ENCODE measurements around the gene OR8B3.
"Not testable (repeated sequence)": the region's sequence is repeated elsewhere in the genome, so short reads cannot be mapped to it uniquely, and the experiment has no call there.

OR8B3 gene, protein sequence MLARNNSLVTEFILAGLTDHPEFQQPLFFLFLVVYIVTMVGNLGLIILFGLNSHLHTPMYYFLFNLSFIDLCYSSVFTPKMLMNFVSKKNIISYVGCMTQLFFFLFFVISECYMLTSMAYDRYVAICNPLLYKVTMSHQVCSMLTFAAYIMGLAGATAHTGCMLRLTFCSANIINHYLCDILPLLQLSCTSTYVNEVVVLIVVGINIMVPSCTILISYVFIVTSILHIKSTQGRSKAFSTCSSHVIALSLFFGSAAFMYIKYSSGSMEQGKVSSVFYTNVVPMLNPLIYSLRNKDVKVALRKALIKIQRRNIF

GRCh38 chr11:124398924-124399323 is at the start of gene OR8B3:
Gene OR8B3, minus strand, starts transcription at chr11:124399024. Its CDS starts 1,673 bp downstream, at chr11:124397351.
- no peak for DNase-seq

- no peak for DNase-seq
These were observed 48.1 kb upstream of the OR8B3 start for GRCh38 chr11:124446916-124447315.

GRCh38 chr11:124445646-124446150 is 46.9 kb upstream of the OR8B3 start, which contains the start of gene OR8B8:
Gene OR8B8, minus strand, starts transcription at chr11:124445696. Its CDS starts 4,611 bp downstream, at chr11:124441085.
- no peak for DNase-seq

GRCh38 chr11:124442847-124443246 is 44.0 kb upstream of the OR8B3 start:
- no peak for DNase-seq

DNA sequence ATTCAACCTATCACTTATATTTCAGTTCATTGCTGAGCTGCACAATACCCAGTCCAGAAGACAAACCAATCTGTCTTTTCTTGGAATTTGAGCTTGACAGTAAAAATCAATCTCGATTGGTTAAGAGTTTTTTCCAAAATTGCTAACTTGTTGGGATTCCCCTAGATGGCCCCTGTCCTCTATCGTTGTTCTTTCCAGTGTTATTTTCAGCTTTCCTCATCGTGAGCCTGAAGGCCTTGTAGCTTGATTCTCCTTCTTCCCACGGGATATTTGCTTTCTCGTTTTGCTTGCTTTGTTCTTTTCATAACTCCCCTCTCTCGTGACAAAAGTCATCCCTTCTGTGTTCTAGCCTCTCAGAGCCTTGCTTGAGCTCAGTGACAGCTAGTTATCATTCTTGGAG is 43.6 kb upstream of the OR8B3 start:
- no peak for DNase-seq

GRCh38 chr11:124441519-124441918 is 42.7 kb upstream of the OR8B3 start:
- no peak for DNase-seq

GRCh38 chr11:124441081-124441480 is 42.3 kb upstream of the OR8B3 start:
- DNase-seq: no peak

DNA sequence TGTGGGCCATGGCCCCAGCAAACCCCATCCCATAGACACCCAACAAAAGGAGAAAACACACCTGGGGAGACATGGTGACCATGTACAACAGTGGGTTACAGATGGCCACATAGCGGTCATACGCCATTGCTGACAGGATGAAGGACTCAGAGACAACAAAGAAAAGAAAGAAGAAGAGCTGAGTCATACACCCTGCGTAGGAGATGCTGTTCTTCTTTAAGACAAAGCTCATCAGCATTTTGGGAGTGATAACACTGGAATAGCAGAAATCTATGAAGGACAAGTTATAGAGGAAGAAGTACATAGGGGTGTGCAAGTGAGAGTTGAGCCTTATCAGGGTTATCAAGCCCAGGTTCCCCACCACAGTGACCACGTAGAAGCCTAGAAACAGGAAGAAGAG is 41.8 kb upstream of the OR8B3 start:
- no peak for DNase-seq

- no peak for DNase-seq
These were observed 35.9 kb upstream of the OR8B3 start for GRCh38 chr11:124434699-124435098.

- DNase-seq: no peak
These were observed 30.8 kb upstream of the OR8B3 start for GRCh38 chr11:124429599-124429998.

DNA sequence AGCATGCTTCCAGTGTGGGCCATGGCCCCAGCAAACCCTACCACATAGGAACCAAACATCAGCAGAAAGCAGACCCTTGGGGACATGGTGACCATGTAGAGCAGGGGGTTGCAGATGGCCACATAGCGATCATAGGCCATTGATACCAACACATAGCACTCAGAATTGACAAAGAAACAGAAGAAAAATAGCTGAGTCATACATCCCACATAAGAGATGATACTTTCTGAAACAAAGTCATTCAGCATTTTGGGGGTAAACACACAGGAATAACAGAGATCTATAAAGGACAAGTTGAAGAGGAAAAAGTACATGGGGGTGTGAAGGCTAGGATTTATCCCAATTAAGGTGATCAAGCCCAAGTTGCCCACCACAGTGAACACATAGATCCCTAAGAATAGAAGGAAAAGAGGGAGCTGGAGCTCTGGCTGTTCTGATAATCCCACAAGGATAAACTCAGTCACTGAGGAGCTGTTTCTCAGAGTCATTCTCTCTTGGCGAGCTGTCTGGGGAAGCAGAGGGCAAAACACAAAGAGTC is 25.6 kb upstream of the OR8B3 start, which contains the start of gene OR8B4:
Gene OR8B4, minus strand, starts transcription at position 488 of the 538 bp plus-strand sequence. Its CDS starts 0 bp downstream, at position 488.
- DNase-seq: no peak

- no peak for DNase-seq
These were observed 22.2 kb upstream of the OR8B3 start for GRCh38 chr11:124421043-124421442.

DNA sequence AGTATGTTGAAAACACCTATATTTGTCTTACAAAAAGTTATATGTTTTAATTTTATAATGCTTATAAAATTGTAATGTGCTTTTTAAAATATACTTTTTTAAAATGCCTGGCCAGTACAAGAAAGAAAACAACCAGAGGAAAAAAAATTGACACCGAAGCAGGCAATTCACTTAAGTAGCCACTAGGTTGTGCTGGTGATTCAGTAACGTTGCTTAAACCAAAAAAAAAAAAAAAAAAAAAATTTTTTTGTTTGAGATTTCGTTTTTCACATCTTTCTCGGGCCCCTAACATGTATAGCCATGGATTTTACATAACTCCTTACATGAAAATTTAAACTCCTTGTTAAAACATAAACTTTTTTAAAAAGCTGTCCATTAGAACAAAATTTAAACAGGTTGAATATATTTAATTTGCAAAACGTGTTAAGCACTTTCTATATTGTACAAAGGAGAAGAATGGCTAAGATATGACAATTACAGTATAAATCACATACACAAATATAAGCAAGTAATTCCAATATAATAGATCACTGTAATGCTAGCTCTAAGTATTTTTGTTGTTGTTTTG is 16.6 kb upstream of the OR8B3 start:
- peak in 1 of 2 donors; percentile 17 for DNase-seq

- DNase-seq: no peak
These were observed 11.1 kb upstream of the OR8B3 start for GRCh38 chr11:124409906-124410305.

DNA sequence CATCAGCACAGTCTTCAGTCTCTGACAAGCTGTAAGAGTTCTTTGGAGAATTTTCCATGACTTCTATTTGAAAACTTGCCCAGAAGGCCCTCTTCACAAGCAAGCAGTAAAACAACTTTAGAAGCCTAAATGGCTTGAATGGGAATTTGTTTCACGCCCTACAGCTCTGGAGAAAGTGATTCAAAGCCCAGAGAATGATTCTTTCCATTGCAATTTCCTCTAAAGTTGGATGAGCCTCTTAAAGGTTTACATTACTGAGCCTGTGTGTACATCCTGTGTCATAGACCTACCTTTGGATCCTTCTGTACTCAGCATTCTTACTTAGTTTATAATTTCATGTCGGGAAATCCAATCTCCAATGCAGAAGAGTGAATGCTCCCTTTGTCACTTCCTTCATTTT is 6.8 kb upstream of the OR8B3 start:
- no peak for DNase-seq

DNA sequence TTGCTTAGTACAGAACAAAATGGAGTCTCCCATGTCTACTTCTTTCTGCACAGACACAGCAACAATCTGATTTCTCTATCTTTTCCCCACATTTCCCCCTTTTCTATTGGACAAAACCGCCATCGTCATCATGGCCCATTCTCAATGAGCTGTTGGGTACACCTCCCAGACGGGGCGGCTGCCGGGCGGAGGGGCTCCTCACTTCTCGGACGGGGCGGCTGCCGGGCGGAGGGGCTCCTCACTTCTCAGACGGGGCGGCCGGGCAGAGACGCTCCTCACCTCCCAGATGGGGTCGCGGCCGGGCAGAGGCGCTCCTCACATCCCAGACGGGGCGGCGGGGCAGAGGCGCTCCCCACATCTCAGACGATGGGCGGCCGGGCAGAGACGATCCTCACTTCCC is 4.4 kb upstream of the OR8B3 start:
- DNase-seq: not testable (repeated sequence)

DNA sequence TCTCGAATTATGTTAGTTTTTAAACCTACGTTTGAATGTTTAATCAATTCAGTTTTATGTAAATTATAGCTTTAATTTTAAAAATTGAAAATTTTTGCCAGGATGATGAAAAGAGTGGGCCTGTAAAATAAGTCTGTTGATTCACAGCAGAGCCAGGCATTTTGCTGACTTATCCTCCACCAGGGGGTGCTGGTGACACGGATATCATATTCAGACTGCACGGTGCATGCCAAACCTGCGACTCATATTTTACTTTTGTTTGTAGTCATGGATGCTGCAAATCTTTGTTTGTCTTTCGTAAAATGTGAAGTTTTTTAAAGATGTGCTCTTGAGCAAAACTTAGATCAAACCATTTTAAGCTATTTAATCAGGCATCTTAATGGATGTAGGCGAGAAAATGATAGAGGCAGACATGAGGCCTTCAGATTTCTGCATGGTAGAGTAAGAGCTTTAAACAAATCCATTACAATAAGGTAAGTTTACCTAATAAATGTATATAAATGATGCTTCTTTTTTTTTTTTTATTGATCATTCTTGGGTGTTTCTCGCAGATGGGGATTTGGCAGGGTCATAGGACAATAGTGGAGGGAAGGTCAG is 3.6 kb upstream of the OR8B3 start:
- DNase-seq: peak; percentile 21 to 30

DNA sequence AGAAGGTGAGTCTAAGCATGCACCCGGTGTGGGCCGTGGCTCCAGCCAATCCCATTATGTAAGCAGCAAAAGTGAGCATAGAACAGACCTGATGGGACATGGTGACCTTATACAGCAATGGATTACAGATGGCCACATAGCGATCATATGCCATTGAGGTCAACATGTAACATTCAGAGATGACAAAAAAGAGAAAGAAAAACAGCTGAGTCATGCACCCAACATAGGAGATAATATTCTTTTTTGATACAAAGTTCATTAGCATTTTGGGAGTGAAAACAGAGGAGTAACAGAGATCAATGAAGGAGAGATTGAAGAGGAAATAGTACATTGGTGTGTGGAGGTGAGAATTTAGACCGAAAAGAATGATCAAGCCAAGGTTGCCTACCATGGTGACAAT is 2.0 kb downstream of the OR8B3 start:
- DNase-seq: not testable (repeated sequence)

DNA sequence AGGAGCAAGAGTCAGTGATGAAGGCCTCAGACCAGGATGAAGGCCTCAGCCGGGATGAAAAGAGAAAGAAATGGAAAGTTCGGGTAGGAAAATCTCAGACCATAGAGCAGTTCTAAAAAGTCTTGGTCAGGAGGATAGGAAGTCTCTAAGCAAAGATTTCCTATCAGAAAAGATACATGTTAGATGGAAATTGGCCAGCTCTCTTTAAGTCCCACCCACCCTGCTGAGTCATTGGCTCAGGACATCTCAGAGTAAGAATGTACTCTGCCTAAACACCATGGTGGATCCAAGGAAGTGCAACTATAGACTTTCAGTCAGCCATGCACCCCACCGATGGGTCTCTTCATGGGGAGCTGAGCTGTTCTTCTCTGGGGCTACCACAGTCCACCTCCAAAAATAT is 4.4 kb downstream of the OR8B3 start:
- no peak for DNase-seq

DNA sequence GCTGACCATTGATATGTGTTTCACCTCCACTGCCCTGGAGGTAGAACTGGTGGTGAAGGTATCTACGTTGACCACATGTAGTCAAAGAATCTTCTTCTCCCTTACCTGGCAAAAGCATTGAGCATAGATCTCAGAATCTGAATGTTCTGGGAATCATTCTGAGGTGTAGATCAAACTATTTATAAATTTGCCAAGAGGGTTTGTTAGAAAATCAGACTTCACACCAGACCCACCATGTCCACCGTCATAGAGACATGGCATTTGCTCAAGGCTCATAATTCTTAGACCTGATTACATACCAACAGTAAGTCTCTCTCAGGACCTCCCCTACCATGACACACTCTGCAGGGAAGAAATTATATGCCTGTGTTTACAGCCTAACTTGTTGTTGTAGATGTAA is 14.4 kb downstream of the OR8B3 start, which contains the start of gene OR8B2:
Gene OR8B2, minus strand, starts transcription at position 101 of the 400 bp plus-strand sequence. CDS start 1,156 bp downstream, outside the sequence.
- DNase-seq: no peak

GRCh38 chr11:124382857-124383256 is 16.0 kb downstream of the OR8B3 start:
- DNase-seq: not testable (repeated sequence)

- no peak for DNase-seq
These were observed 18.2 kb downstream of the OR8B3 start for GRCh38 chr11:124380585-124380984.

GRCh38 chr11:124376280-124376679 is 22.5 kb downstream of the OR8B3 start:
- DNase-seq: no peak

Data from CD4-positive, alpha-beta T cell treated with Interleukin-1 beta for 1 hour (primary cell).